GM12878 (cell line): ENCODE data around the gene INPP5D. TPM values are rescaled to one million over a fixed set of nuclear protein-coding genes. Genes with fewer than 3 reads are reported as not detected.

ENCODE experiments used
- CBX3 ChIP-seq: fragments of 200-600 bp; sonication (generic); IDR thresholded peaks from 2 replicates; pipeline ENCODE4 v1.6.1; 2016; ENCODE audit warnings: low read depth, borderline replicate concordance
- DPF2 ChIP-seq: fragments of 450-650 bp; IDR thresholded peaks from 2 replicates; pipeline ENCODE4 v1.6.1; 2017; ENCODE audit warnings: mild to moderate bottlenecking
- EED ChIP-seq: sonication (generic); IDR thresholded peaks from 2 replicates; pipeline ENCODE4 v1.6.1; 2016; ENCODE audit warnings: antibody characterized with exemption, low read depth
- EP300 ChIP-seq, 2 experiments: fragments of 150-350 bp in 1 of 2; IDR thresholded peaks; 2 replicates each; pipeline ENCODE4 v1.6.1; 2011 to 2012; ENCODE audit warnings: low read depth in 2 of 2, low read length in 2 of 2, borderline replicate concordance in 1 of 2, improper control_type of control experiment in 1 of 2, inconsistent platforms in 1 of 2; ENCODE audit not compliant: control insufficient read depth in 1 of 2
- HDGF ChIP-seq: fragments of 450-650 bp; IDR thresholded peaks from 2 replicates; pipeline ENCODE4 v1.6.1; 2016; ENCODE audit warnings: antibody characterized with exemption
- IKZF1 ChIP-seq: fragments of 450-650 bp; conservative IDR thresholded peaks from 2 replicates; pipeline ENCODE4 v1.6.1; 2017; ENCODE audit warnings: antibody characterized with exemption, mild to moderate bottlenecking
- IRF4 ChIP-seq: IDR thresholded peaks from 2 replicates; pipeline ENCODE4 v1.6.1; 2011; ENCODE audit warnings: low read depth, low read length
- KLF5 ChIP-seq: fragments of 450-650 bp; IDR thresholded peaks from 2 replicates; pipeline ENCODE4 v1.6.1; 2014; ENCODE audit warnings: mild to moderate bottlenecking; ENCODE audit not compliant: partially characterized antibody
- MEF2B ChIP-seq: fragments of 450-650 bp; IDR thresholded peaks from 2 replicates; pipeline ENCODE4 v1.6.1; 2018; ENCODE audit warnings: mild to moderate bottlenecking, moderate library complexity; ENCODE audit not compliant: partially characterized antibody, poor library complexity, severe bottlenecking
- NBN ChIP-seq: fragments of 450-650 bp; IDR thresholded peaks from 2 replicates; pipeline ENCODE4 v1.6.1; 2016
- WRNIP1 ChIP-seq: IDR thresholded peaks from 2 replicates; pipeline ENCODE4 v1.6.1; 2011; ENCODE audit warnings: low read depth, low read length, improper control_type of control experiment, borderline replicate concordance
- ZNF207 ChIP-seq: fragments of 450-650 bp; IDR thresholded peaks from 2 replicates; pipeline ENCODE4 v1.6.1; 2014; ENCODE audit warnings: antibody characterized with exemption, mild to moderate bottlenecking, borderline replicate concordance
- polyA plus RNA-seq, 11 experiments: library from polyadenylated mRNA; depleted of rRNA in 4 of 11; unstranded in 6 of 11; stranded (reverse) in 5 of 11; fragments of >200 nt; fragmentation: Nextera tagmentation in 4 of 11; fragmentation: Illumina TruSeq in 1 of 11; extraction: Ambion mirVana in 4 of 11; extraction: Trizol in 1 of 11; gene quantifications; 1 replicate in 1 of 11; 2 replicates in 10 of 11; pipeline versions ENCODE4 v1.2.1 to v1.2.3, GENCODE V29; 2011 to 2016; ENCODE audit warnings: inconsistent platforms in 2 of 11, missing spikeins in 2 of 11, low read depth in 1 of 11
- total RNA-seq, 4 experiments: library from RNA; depleted of rRNA in 3 of 4; stranded (reverse); fragments of >200 nt in 3 of 4; fragmentation: Illumina TruSeq in 1 of 4; extraction: Trizol in 1 of 4; gene quantifications; 2 replicates each; pipeline versions ENCODE4 v1.2.1 to v1.2.3, GENCODE V29; 2013 to 2021
- TF ChIP-seq, protein P1 (sequence below): fragments of 450-650 bp; IDR thresholded peaks from 2 replicates; pipeline ENCODE4 v1.6.1; 2017; ENCODE audit warnings: low read depth, mild to moderate bottlenecking, moderate library complexity
- TF ChIP-seq, protein P2 (sequence below): fragments of 450-650 bp; IDR thresholded peaks from 2 replicates; pipeline ENCODE4 v1.6.1; 2016; ENCODE audit warnings: mild to moderate bottlenecking
- TF ChIP-seq, protein P3 (sequence below): fragments of 450-650 bp; IDR thresholded peaks from 2 replicates; pipeline ENCODE4 v1.6.1; 2017; ENCODE audit warnings: mild to moderate bottlenecking, moderate library complexity
- TF ChIP-seq, protein P4 (sequence below): IDR thresholded peaks from 2 replicates; pipeline ENCODE4 v1.6.1; 2012; ENCODE audit warnings: improper control_type of control experiment, low read depth, low read length; ENCODE audit not compliant: insufficient replicate concordance

Gene INPP5D
- total and polyA plus RNA-seq, 10 of the 15 experiments (the other 5 are each of a cell fraction or from before 2014, with no cell fraction given) = 11.8 to 139 (median 88.8) TPM

DNA sequence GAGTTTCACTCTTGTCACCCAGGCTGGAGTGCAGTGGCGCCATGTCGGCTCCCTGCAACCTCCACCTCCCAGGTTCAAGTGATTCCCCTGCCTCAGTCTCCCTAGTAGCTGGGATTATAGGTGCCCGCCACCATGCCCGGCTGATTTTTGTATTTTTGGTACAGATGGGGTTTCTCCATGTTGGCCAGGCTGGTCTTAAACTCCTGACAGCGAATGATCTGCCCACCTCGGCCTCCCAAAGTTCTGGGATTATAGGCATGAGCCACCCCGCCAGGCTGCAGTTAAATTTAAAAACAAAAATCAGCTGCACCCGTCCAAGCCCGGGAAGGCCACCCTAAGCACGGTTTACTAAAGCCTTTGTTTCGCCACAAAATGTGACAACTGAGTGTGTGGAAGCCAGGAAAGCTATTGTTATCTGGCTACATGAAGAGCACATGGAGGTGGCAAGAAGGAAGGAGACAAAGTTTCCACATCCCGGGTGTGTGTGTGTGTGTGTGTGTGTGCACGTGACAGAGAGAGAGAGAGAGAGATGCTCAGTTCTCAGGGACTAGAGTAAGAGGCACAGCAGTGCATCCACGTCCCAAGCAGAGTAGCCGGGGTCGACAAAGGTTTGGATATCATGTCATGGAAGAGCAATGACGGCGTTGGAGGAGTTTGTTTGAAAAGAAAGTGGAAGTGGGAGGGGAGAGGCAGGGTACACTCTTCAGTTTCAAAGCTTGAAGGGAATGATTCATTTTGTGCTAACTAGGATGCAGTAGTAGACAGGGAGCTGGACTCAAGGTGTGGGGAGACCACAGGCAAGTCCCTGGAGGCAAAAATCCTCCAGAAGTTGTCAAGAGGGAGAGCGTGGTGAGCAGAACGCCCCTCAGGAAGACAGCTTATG, 20.1 kb downstream of the INPP5D start (continued):
- TF ChIP-seq EP300 (IDR thresholded peaks at IDR 0.05; ENCODE audit: borderline replicate concordance in 1 of 2, control insufficient read depth in 1 of 2, low read depth in 2 of 2, low read length in 2 of 2) (peak in 1 of 2 experiments; percentile 54; a peak in 1 of 4 replicates), EED (peak; percentile 88), HDGF (peak; percentile 90), IRF4 (0 out of 2 replicates have a peak, but pooled peaks have one; percentile 18), WRNIP1 (0 out of 2 replicates have a peak, but pooled peaks have one; percentile 23), DPF2 (0 out of 2 replicates have a peak, but pooled peaks have one; percentile 46), IKZF1 (peak; percentile 65), CBX3 (no peak), NBN (peak; percentile 62), KLF5 (no peak), ZNF207 (no peak), MEF2B (peak; percentile 72)
- TF ChIP-seq, protein P1, sequence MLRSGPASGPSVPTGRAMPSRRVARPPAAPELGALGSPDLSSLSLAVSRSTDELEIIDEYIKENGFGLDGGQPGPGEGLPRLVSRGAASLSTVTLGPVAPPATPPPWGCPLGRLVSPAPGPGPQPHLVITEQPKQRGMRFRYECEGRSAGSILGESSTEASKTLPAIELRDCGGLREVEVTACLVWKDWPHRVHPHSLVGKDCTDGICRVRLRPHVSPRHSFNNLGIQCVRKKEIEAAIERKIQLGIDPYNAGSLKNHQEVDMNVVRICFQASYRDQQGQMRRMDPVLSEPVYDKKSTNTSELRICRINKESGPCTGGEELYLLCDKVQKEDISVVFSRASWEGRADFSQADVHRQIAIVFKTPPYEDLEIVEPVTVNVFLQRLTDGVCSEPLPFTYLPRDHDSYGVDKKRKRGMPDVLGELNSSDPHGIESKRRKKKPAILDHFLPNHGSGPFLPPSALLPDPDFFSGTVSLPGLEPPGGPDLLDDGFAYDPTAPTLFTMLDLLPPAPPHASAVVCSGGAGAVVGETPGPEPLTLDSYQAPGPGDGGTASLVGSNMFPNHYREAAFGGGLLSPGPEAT = peak; percentile 53
- TF ChIP-seq, protein P2, sequence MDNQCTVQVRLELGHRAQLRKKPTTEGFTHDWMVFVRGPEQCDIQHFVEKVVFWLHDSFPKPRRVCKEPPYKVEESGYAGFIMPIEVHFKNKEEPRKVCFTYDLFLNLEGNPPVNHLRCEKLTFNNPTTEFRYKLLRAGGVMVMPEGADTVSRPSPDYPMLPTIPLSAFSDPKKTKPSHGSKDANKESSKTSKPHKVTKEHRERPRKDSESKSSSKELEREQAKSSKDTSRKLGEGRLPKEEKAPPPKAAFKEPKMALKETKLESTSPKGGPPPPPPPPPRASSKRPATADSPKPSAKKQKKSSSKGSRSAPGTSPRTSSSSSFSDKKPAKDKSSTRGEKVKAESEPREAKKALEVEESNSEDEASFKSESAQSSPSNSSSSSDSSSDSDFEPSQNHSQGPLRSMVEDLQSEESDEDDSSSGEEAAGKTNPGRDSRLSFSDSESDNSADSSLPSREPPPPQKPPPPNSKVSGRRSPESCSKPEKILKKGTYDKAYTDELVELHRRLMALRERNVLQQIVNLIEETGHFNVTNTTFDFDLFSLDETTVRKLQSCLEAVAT = peak; percentile 20; the same call in 1 of the 2 replicates
- TF ChIP-seq, protein P3, sequence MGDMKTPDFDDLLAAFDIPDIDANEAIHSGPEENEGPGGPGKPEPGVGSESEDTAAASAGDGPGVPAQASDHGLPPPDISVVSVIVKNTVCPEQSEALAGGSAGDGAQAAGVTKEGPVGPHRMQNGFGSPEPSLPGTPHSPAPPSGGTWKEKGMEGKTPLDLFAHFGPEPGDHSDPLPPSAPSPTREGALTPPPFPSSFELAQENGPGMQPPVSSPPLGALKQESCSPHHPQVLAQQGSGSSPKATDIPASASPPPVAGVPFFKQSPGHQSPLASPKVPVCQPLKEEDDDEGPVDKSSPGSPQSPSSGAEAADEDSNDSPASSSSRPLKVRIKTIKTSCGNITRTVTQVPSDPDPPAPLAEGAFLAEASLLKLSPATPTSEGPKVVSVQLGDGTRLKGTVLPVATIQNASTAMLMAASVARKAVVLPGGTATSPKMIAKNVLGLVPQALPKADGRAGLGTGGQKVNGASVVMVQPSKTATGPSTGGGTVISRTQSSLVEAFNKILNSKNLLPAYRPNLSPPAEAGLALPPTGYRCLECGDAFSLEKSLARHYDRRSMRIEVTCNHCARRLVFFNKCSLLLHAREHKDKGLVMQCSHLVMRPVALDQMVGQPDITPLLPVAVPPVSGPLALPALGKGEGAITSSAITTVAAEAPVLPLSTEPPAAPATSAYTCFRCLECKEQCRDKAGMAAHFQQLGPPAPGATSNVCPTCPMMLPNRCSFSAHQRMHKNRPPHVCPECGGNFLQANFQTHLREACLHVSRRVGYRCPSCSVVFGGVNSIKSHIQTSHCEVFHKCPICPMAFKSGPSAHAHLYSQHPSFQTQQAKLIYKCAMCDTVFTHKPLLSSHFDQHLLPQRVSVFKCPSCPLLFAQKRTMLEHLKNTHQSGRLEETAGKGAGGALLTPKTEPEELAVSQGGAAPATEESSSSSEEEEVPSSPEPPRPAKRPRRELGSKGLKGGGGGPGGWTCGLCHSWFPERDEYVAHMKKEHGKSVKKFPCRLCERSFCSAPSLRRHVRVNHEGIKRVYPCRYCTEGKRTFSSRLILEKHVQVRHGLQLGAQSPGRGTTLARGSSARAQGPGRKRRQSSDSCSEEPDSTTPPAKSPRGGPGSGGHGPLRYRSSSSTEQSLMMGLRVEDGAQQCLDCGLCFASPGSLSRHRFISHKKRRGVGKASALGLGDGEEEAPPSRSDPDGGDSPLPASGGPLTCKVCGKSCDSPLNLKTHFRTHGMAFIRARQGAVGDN = peak; percentile 38
- TF ChIP-seq, protein P4, sequence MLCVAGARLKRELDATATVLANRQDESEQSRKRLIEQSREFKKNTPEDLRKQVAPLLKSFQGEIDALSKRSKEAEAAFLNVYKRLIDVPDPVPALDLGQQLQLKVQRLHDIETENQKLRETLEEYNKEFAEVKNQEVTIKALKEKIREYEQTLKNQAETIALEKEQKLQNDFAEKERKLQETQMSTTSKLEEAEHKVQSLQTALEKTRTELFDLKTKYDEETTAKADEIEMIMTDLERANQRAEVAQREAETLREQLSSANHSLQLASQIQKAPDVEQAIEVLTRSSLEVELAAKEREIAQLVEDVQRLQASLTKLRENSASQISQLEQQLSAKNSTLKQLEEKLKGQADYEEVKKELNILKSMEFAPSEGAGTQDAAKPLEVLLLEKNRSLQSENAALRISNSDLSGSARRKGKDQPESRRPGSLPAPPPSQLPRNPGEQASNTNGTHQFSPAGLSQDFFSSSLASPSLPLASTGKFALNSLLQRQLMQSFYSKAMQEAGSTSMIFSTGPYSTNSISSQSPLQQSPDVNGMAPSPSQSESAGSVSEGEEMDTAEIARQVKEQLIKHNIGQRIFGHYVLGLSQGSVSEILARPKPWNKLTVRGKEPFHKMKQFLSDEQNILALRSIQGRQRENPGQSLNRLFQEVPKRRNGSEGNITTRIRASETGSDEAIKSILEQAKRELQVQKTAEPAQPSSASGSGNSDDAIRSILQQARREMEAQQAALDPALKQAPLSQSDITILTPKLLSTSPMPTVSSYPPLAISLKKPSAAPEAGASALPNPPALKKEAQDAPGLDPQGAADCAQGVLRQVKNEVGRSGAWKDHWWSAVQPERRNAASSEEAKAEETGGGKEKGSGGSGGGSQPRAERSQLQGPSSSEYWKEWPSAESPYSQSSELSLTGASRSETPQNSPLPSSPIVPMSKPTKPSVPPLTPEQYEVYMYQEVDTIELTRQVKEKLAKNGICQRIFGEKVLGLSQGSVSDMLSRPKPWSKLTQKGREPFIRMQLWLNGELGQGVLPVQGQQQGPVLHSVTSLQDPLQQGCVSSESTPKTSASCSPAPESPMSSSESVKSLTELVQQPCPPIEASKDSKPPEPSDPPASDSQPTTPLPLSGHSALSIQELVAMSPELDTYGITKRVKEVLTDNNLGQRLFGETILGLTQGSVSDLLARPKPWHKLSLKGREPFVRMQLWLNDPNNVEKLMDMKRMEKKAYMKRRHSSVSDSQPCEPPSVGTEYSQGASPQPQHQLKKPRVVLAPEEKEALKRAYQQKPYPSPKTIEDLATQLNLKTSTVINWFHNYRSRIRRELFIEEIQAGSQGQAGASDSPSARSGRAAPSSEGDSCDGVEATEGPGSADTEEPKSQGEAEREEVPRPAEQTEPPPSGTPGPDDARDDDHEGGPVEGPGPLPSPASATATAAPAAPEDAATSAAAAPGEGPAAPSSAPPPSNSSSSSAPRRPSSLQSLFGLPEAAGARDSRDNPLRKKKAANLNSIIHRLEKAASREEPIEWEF = no peak
